Left renal pelvis (tissue), 4 donors: ENCODE data around the gene ZC3H4. TPM values are rescaled to one million over a fixed set of nuclear protein-coding genes. Genes with fewer than 3 reads are reported as not detected.
"Not testable (repeated sequence)": the region's sequence is repeated elsewhere in the genome, so short reads cannot be mapped to it uniquely, and the experiment has no call there.

Experiments
- DNase-seq, 4 donors: peaks; one replicate each; pipeline ENCODE4 v3.0.0-alpha.2; 2013; ENCODE audit warnings: low read depth in 4 of 4, low spot score in 3 of 4
- polyA plus RNA-seq, 4 donors: library from polyadenylated mRNA; unstranded; fragments of 120-200 nt; gene quantifications; one replicate each; pipeline ENCODE4 v1.2.1, GENCODE V29; 2013; ENCODE audit not compliant: insufficient read length in 4 of 4

ZC3H4 gene
- polyA plus RNA-seq, 4 donors, result 29.9 to 42.0 (median 35.5) TPM

GRCh38 chr19:47089767-47090350, 23.7 kb downstream of the ZC3H4 start:
- no peak for DNase-seq

GRCh38 chr19:47086280-47086679, 27.3 kb downstream of the ZC3H4 start:
- DNase-seq, result no peak

- no peak for DNase-seq
These were observed 28.6 kb downstream of the ZC3H4 start for GRCh38 chr19:47084879-47085439.

- DNase-seq, result no peak
These were observed 31.1 kb downstream of the ZC3H4 start for GRCh38 chr19:47082493-47082892.

GRCh38 chr19:47081095-47081494, 32.5 kb downstream of the ZC3H4 start:
- DNase-seq, result no peak

GRCh38 chr19:47078351-47078750, 35.2 kb downstream of the ZC3H4 start:
- not testable (repeated sequence) for DNase-seq

GRCh38 chr19:47075941-47076340, 37.6 kb downstream of the ZC3H4 start:
- peak; percentile 39 to 75 (median 44) for DNase-seq

- DNase-seq, result no peak
These were observed 38.3 kb downstream of the ZC3H4 start for GRCh38 chr19:47075179-47075810.

- no peak for DNase-seq
These were observed 39.0 kb downstream of the ZC3H4 start for GRCh38 chr19:47074621-47075020.

GRCh38 chr19:47073574-47073973, 40.0 kb downstream of the ZC3H4 start:
- no peak for DNase-seq

- DNase-seq, result no peak
These were observed 41.3 kb downstream of the ZC3H4 start for GRCh38 chr19:47072323-47072722.

GRCh38 chr19:47071731-47072130, 41.8 kb downstream of the ZC3H4 start:
- no peak for DNase-seq

- DNase-seq, result no peak
These were observed 42.8 kb downstream of the ZC3H4 start for GRCh38 chr19:47070756-47071155.

GRCh38 chr19:47069795-47070194, 43.8 kb downstream of the ZC3H4 start:
- no peak for DNase-seq

- DNase-seq, result no peak
These were observed 44.6 kb downstream of the ZC3H4 start for GRCh38 chr19:47068876-47069406.

GRCh38 chr19:47068246-47068645, 45.3 kb downstream of the ZC3H4 start:
- no peak for DNase-seq

GRCh38 chr19:47067215-47067847, 46.2 kb downstream of the ZC3H4 start:
- no peak for DNase-seq

GRCh38 chr19:47066376-47067214, 47.0 kb downstream of the ZC3H4 start:
- DNase-seq, result no peak

- DNase-seq, result no peak
These were observed 48.3 kb downstream of the ZC3H4 start for GRCh38 chr19:47065242-47065641.

GRCh38 chr19:47063874-47064273, 49.7 kb downstream of the ZC3H4 start:
- DNase-seq, result no peak

GRCh38 chr19:47058621-47059022, 55.0 kb downstream of the ZC3H4 start:
- DNase-seq, result no peak
